ENCODE data around the gene ITPKB.

DNA sequence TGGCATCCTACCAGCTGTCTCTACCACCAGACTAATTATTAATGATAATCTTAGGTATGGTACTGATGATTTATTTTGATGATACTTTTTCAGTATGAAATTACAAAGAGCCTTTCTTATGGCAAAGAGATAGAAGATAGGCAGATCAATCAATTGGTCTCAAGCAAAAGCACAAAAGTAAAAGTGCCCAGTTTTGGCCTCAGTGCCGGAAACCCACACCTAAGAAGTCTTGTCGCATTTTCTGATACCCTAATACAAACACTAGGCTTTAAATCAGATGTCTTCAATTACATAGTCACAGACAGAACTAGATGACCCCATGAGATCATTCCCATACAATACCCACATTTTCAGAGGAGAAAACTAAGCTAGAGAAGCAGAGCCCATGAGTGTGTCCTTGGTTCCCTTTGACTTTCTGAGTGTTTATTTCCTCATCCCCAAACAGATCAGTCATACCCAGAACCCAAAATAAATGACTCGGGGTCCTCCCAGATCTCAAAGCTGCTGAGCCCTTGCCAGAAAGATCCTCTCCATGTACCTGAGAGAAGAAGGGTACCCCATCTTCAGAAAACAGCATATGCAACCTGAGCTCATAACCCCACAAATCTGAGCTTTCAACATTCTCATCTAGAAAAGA, 7.7 kb downstream of the ITPKB start:
- TF ChIP-seq, protein P1, sequence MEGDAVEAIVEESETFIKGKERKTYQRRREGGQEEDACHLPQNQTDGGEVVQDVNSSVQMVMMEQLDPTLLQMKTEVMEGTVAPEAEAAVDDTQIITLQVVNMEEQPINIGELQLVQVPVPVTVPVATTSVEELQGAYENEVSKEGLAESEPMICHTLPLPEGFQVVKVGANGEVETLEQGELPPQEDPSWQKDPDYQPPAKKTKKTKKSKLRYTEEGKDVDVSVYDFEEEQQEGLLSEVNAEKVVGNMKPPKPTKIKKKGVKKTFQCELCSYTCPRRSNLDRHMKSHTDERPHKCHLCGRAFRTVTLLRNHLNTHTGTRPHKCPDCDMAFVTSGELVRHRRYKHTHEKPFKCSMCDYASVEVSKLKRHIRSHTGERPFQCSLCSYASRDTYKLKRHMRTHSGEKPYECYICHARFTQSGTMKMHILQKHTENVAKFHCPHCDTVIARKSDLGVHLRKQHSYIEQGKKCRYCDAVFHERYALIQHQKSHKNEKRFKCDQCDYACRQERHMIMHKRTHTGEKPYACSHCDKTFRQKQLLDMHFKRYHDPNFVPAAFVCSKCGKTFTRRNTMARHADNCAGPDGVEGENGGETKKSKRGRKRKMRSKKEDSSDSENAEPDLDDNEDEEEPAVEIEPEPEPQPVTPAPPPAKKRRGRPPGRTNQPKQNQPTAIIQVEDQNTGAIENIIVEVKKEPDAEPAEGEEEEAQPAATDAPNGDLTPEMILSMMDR (IDR thresholded peaks at IDR 0.05), result no peak
- no peak for TF ChIP-seq POLR2A (IDR thresholded peaks at IDR 0.05)
- TF ChIP-seq EP300 (IDR thresholded peaks at IDR 0.05), result no peak

Data from ovary (tissue), 3 donors.